ENCODE measurements around the gene ALDH18A1. TPM values are rescaled to one million over a fixed set of nuclear protein-coding genes. Genes with fewer than 3 reads are reported as not detected.

ALDH18A1 gene
- total RNA-seq, 1 donor from 2014 or later, result 11.1 TPM

- H3K36me3 ChIP-seq, result no peaks in the 10 kb centered on the region
- TF ChIP-seq CTCF (IDR thresholded peaks at IDR 0.05; ENCODE audit: borderline replicate concordance), result no peak
- H3K27me3 ChIP-seq (ENCODE audit: low read depth), result no peaks in the 10 kb centered on the region
- H3K4me1 ChIP-seq, result peaks cover 27% of the 10 kb centered on the region
- no peak overlapping the region for H3K4me3 ChIP-seq
- intact Hi-C loops (cut with micrococcal nuclease), result no loop called here
- DNase-seq, result no peak
- H3K9me3 ChIP-seq (replicated peaks), result no peaks in the 10 kb centered on the region
- peak overlapping the region; percentile 68 for H3K27ac ChIP-seq (replicated peaks)
These were observed 83.0 kb downstream of the ALDH18A1 start for GRCh38 chr10:95573527-95573926.

GRCh38 chr10:95572131-95572820 is 84.2 kb downstream of the ALDH18A1 start:
- H3K27ac ChIP-seq (replicated peaks), result peak overlapping the region; percentile 21
- H3K4me3 ChIP-seq, result peak overlapping the region; percentile 15
- intact Hi-C loops (cut with micrococcal nuclease), result no loop called here
- H3K4me1 ChIP-seq, result peaks cover 31% of the 10 kb centered on the region
- no peaks in the 10 kb centered on the region for H3K36me3 ChIP-seq
- no peaks in the 10 kb centered on the region for H3K27me3 ChIP-seq (ENCODE audit: low read depth)
- no peak for DNase-seq
- no peak for TF ChIP-seq CTCF (IDR thresholded peaks at IDR 0.05; ENCODE audit: borderline replicate concordance)
- H3K9me3 ChIP-seq (replicated peaks), result no peaks in the 10 kb centered on the region

GRCh38 chr10:95571390-95571789 is 85.1 kb downstream of the ALDH18A1 start:
- no peak for TF ChIP-seq CTCF (IDR thresholded peaks at IDR 0.05; ENCODE audit: borderline replicate concordance)
- DNase-seq, result no peak
- Histone ChIP-seq H3K4me1 (peaks cover 31% of the 10 kb centered on the region), H3K36me3 (no peaks in the 10 kb centered on the region), H3K27ac (replicated peaks) (no peak overlapping the region), H3K4me3 (no peak overlapping the region), H3K9me3 (replicated peaks) (no peaks in the 10 kb centered on the region), H3K27me3 (ENCODE audit: low read depth) (no peaks in the 10 kb centered on the region)
- intact Hi-C loops (cut with micrococcal nuclease), result no loop called here

- Histone ChIP-seq H3K27me3 (ENCODE audit: low read depth) (no peaks in the 10 kb centered on the region), H3K27ac (replicated peaks) (no peak overlapping the region), H3K4me1 (peaks cover 19% of the 10 kb centered on the region), H3K9me3 (replicated peaks) (no peaks in the 10 kb centered on the region), H3K36me3 (no peaks in the 10 kb centered on the region), H3K4me3 (no peak overlapping the region)
- intact Hi-C loops (cut with micrococcal nuclease), result no loop called here
- no peak for TF ChIP-seq CTCF (IDR thresholded peaks at IDR 0.05; ENCODE audit: borderline replicate concordance)
- DNase-seq, result no peak
These were observed 87.1 kb downstream of the ALDH18A1 start for GRCh38 chr10:95569368-95569767.

GRCh38 chr10:95567903-95568630 is 88.4 kb downstream of the ALDH18A1 start:
- no peak for DNase-seq
- Histone ChIP-seq H3K27ac (replicated peaks) (no peak overlapping the region), H3K4me3 (no peak overlapping the region), H3K4me1 (peaks cover 8% of the 10 kb centered on the region), H3K9me3 (replicated peaks) (no peaks in the 10 kb centered on the region), H3K27me3 (ENCODE audit: low read depth) (no peaks in the 10 kb centered on the region), H3K36me3 (no peaks in the 10 kb centered on the region)
- intact Hi-C loops (cut with micrococcal nuclease), result no loop called here
- no peak for TF ChIP-seq CTCF (IDR thresholded peaks at IDR 0.05; ENCODE audit: borderline replicate concordance)

Measured in left ventricle myocardium inferior (tissue), 1 donor.